Measurements from ENCODE around the gene TOP3B.

DNA sequence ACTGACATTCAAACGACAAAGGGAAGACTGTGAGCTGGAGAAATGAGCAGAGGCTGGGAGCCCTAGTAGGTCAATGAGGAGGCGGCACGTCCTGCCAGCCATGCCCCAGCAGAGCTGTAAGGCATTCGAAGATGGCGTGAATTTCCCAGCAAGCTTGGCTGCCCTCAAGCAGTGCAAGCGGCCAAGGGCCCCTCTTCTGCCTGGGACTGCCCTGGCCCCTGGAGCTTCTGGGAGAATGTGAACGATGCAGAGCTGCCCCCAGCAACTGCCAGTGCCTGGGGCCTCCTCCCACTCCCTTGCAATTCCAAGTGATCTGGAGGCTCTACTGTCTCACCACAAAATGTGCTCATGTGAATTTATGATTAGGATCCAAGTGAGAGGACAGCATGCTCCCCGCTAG, 34.2 kb downstream of the TOP3B start:
- no peak for TF ChIP-seq EZH2phosphoT487 (IDR thresholded peaks at IDR 0.05)
- TF ChIP-seq, protein P1, sequence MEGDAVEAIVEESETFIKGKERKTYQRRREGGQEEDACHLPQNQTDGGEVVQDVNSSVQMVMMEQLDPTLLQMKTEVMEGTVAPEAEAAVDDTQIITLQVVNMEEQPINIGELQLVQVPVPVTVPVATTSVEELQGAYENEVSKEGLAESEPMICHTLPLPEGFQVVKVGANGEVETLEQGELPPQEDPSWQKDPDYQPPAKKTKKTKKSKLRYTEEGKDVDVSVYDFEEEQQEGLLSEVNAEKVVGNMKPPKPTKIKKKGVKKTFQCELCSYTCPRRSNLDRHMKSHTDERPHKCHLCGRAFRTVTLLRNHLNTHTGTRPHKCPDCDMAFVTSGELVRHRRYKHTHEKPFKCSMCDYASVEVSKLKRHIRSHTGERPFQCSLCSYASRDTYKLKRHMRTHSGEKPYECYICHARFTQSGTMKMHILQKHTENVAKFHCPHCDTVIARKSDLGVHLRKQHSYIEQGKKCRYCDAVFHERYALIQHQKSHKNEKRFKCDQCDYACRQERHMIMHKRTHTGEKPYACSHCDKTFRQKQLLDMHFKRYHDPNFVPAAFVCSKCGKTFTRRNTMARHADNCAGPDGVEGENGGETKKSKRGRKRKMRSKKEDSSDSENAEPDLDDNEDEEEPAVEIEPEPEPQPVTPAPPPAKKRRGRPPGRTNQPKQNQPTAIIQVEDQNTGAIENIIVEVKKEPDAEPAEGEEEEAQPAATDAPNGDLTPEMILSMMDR (IDR thresholded peaks at IDR 0.05), result no peak

Data from neural progenitor cell (in vitro differentiated cells).